CD4-positive, alpha-beta T cell (primary cell): ENCODE data around the gene UPP2. TPM values are rescaled to one million over a fixed set of nuclear protein-coding genes. Genes with fewer than 3 reads are reported as not detected.

Source experiments
- ATAC-seq: fragments of 200-7000 bp; cut with Tn5 transposase; one replicate; pipeline ENCODE4 v1.10.0; 2022; ENCODE audit warnings: mild to moderate bottlenecking; ENCODE audit not compliant: poor library complexity
- CTCF ChIA-PET: fragments of 350-600 bp; sonication (Branson Sonifier 250); formaldehyde crosslinking; loops from one replicate; lab custom pipeline; 2021; ENCODE audit warnings: antibody characterized with exemption, inconsistent platforms; lab: Charles Lee
- POLR2A ChIA-PET: fragments of 350-600 bp; sonication (Branson Sonifier 250); formaldehyde crosslinking; loops from one replicate; lab custom pipeline; 2021; ENCODE audit warnings: antibody characterized with exemption, inconsistent platforms; lab: Charles Lee
- DNase-seq, 14 experiments: peaks; one replicate each; pipeline ENCODE4 v3.0.0-alpha.2; 2013 to 2020; ENCODE audit warnings: mixed read lengths in 2 of 14
- H3K27ac ChIP-seq, 2 donors: one replicate each; pipeline versions ENCODE4 v1.5.1 to v1.7.0; 2013; ENCODE audit warnings: low read length in 2 of 2, low read depth in 1 of 2, mild to moderate bottlenecking in 1 of 2
- H3K27me3 ChIP-seq, 2 experiments: 1 replicate in 1 of 2; 2 replicates in 1 of 2; pipeline versions ENCODE4 v1.6.1 to v1.7.0; 2013; ENCODE audit warnings: low read length in 2 of 2, control low read depth in 1 of 2, mild to moderate bottlenecking in 1 of 2, moderate library complexity in 1 of 2; ENCODE audit not compliant: insufficient read depth in 2 of 2, control insufficient read depth in 1 of 2
- H3K36me3 ChIP-seq: one replicate; pipeline ENCODE4 v1.6.1; 2013; ENCODE audit warnings: low read length, control low read depth; ENCODE audit not compliant: insufficient read depth
- H3K4me1 ChIP-seq: one replicate; pipeline ENCODE4 v1.6.1; 2013; ENCODE audit warnings: low read length, control low read depth; ENCODE audit not compliant: insufficient read depth
- H3K4me3 ChIP-seq: one replicate; pipeline ENCODE4 v1.5.1; 2013; ENCODE audit warnings: mild to moderate bottlenecking, low read length, moderate library complexity
- H3K9me3 ChIP-seq, 2 experiments: 1 replicate in 1 of 2; 2 replicates in 1 of 2; pipeline versions ENCODE4 v1.6.1 to v1.7.0; 2013; ENCODE audit warnings: low read length in 2 of 2, mild to moderate bottlenecking in 2 of 2, control low read depth in 1 of 2, moderate library complexity in 1 of 2; ENCODE audit not compliant: control insufficient read depth in 1 of 2, insufficient read depth in 1 of 2
- H3K27ac Mint-ChIP-seq: one replicate; pipeline ENCODE4 v1.8.0; 2020; ENCODE audit warnings: mixed read lengths
- H3K27me3 Mint-ChIP-seq: one replicate; pipeline ENCODE4 v1.8.0; 2021; ENCODE audit warnings: mixed read lengths
- H3K36me3 Mint-ChIP-seq: one replicate; pipeline ENCODE4 v1.8.0; 2021; ENCODE audit warnings: low read depth, mixed read lengths
- H3K4me1 Mint-ChIP-seq: one replicate; pipeline ENCODE4 v1.8.0; 2021; ENCODE audit warnings: low read depth, mixed read lengths
- H3K4me3 Mint-ChIP-seq: one replicate; pipeline ENCODE4 v1.8.0; 2020; ENCODE audit warnings: mild to moderate bottlenecking, mixed read lengths
- H3K9me3 Mint-ChIP-seq: one replicate; pipeline ENCODE4 v1.8.0; 2020; ENCODE audit warnings: mixed read lengths
- CTCF ChIP-seq: fragments of 200-600 bp; IDR thresholded peaks from one replicate; pipeline ENCODE4 v1.8.0; 2022; ENCODE audit warnings: antibody characterized with exemption, mild to moderate bottlenecking
- intact Hi-C, 2 experiments: fragments of 100-400 bp; cut with DNase I in 1 of 2; cut with micrococcal nuclease in 1 of 2; formaldehyde crosslinking; loops; one replicate each; pipeline versions ENCODE4 v1.15.1 to v1.9.0; 2023 to 2025; cut with DNase I, micrococcal nuclease
- total RNA-seq, 174 experiments: library from RNA in 2 of 174; stranded (reverse) in 2 of 174; gene quantifications; one replicate each; pipeline ENCODE4 v1.2.3 and lab custom pipeline; 2021 to 2026

The UPP2 gene
- total RNA-seq, 2 experiments from 2014 or later = not detected

- POLR2A ChIA-PET = no interaction called here
- intact Hi-C loops = no loop called here
- no peak for TF ChIP-seq CTCF
Observed at GRCh38 chr2:158099716-158100115, 2.0 kb upstream of the UPP2 start.

DNA sequence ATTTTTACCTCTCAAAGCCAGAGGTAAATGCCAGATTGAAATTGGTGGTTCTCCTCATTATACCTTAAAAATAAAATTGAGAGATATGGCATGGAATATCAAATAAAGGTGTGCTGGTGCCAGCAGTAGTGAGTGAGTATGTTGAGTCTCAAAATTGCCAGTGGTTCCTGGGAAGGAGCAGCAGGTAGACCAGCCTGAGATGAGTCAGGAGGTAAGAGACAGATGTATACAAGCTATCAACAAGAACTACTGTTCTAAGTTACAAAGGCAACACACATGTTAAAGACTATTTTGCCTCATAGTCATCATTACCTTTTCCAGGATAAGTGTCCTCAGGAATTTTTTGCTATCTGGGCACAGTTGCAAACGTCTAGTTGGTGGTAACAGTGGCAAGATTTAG lies 1.3 kb upstream of the UPP2 start:
- no peak for TF ChIP-seq CTCF
- DNase-seq (no peak), ATAC-seq (no peak)
- Histone ChIP-seq H3K27me3 (no peaks in the 10 kb centered on the region), H3K4me3 (no peak overlapping the region), H3K27ac (no peak overlapping the region), H3K4me1 (no peaks in the 10 kb centered on the region), H3K9me3 (no peaks in the 10 kb centered on the region), H3K36me3 (no peaks in the 10 kb centered on the region)
- H3K36me3 Mint-ChIP-seq = no peaks in the 10 kb centered on the region
- intact Hi-C loops = no loop called here
- no peaks in the 10 kb centered on the region for H3K9me3 Mint-ChIP-seq
- no peaks in the 10 kb centered on the region for H3K4me1 Mint-ChIP-seq
- no peak overlapping the region for H3K4me3 Mint-ChIP-seq
- ChIA-PET CTCF (no interaction called here), POLR2A (no interaction called here)
- peaks cover 4% of the 10 kb centered on the region for H3K27me3 Mint-ChIP-seq
- H3K27ac Mint-ChIP-seq = no peak overlapping the region

More at GRCh38 chr2:158099716-158100115, 2.0 kb upstream of the UPP2 start:
- H3K27me3 ChIP-seq = no peaks in the 10 kb centered on the region
- no peaks in the 10 kb centered on the region for H3K9me3 Mint-ChIP-seq
- DNase-seq = no peak
- H3K36me3 Mint-ChIP-seq = no peaks in the 10 kb centered on the region
- no peaks in the 10 kb centered on the region for H3K4me1 Mint-ChIP-seq
- H3K4me1 ChIP-seq = no peaks in the 10 kb centered on the region
- no peak overlapping the region for H3K27ac Mint-ChIP-seq
- peaks cover 4% of the 10 kb centered on the region for H3K27me3 Mint-ChIP-seq
- no peak for ATAC-seq
- H3K4me3 ChIP-seq = no peak overlapping the region
- H3K36me3 ChIP-seq = no peaks in the 10 kb centered on the region
- no peaks in the 10 kb centered on the region for H3K9me3 ChIP-seq
- H3K27ac ChIP-seq = no peak overlapping the region
- CTCF ChIA-PET = no interaction called here
- no peak overlapping the region for H3K4me3 Mint-ChIP-seq

- no peak for ATAC-seq
- POLR2A ChIA-PET = no interaction called here
Observed at GRCh38 chr2:158102446-158102845, 770 bp downstream of the UPP2 start.

More at GRCh38 chr2:158102446-158102845, 770 bp downstream of the UPP2 start:
- no peaks in the 10 kb centered on the region for H3K36me3 ChIP-seq
- H3K4me3 ChIP-seq = no peak overlapping the region
- intact Hi-C loops = no loop called here
- Mint-ChIP-seq H3K36me3 (no peaks in the 10 kb centered on the region), H3K4me1 (no peaks in the 10 kb centered on the region), H3K9me3 (no peaks in the 10 kb centered on the region), H3K27me3 (peaks cover 4% of the 10 kb centered on the region), H3K4me3 (no peak overlapping the region), H3K27ac (no peak overlapping the region)
- H3K27me3 ChIP-seq = peaks cover 0 to 3% of the 10 kb centered on the region in 2 experiments
- DNase-seq = no peak
- CTCF ChIA-PET = no interaction called here
- H3K4me1 ChIP-seq = no peaks in the 10 kb centered on the region
- TF ChIP-seq CTCF = no peak
- no peak overlapping the region for H3K27ac ChIP-seq
- H3K9me3 ChIP-seq = no peaks in the 10 kb centered on the region
